HG03378 (cell line): ENCODE data around the gene JAKMIP1.
"Not testable (repeated sequence)": the region's sequence is repeated elsewhere in the genome, so short reads cannot be mapped to it uniquely, and the experiment has no call there.

ENCODE experiments used
- ATAC-seq: cut with Tn5 transposase; IDR thresholded peaks from one replicate; pipeline ENCODE4 v1.9.1; 2021; ENCODE audit warnings: mild to moderate bottlenecking, moderate library complexity; ENCODE audit not compliant: unreplicated experiment

JAKMIP1 gene

GRCh38 chr4:6229671-6230501, 29.5 kb upstream of the JAKMIP1 start:
- ATAC-seq: no peak

GRCh38 chr4:6229095-6229494, 28.7 kb upstream of the JAKMIP1 start:
- ATAC-seq: no peak

GRCh38 chr4:6228158-6229067, 28.1 kb upstream of the JAKMIP1 start:
- ATAC-seq: no peak

GRCh38 chr4:6227412-6228157, 27.2 kb upstream of the JAKMIP1 start:
- no peak for ATAC-seq

GRCh38 chr4:6226506-6226905, 26.2 kb upstream of the JAKMIP1 start:
- no peak for ATAC-seq

- ATAC-seq: no peak
Observed at GRCh38 chr4:6225469-6225868, 25.1 kb upstream of the JAKMIP1 start.

- no peak for ATAC-seq
Observed at GRCh38 chr4:6224735-6225134, 24.4 kb upstream of the JAKMIP1 start.

GRCh38 chr4:6222761-6223292, 22.5 kb upstream of the JAKMIP1 start:
- no peak for ATAC-seq

- ATAC-seq: no peak
Observed at GRCh38 chr4:6221851-6222760, 21.8 kb upstream of the JAKMIP1 start.

- ATAC-seq: no peak
Observed at GRCh38 chr4:6221301-6221850, 21.0 kb upstream of the JAKMIP1 start.

- peak; percentile 96 for ATAC-seq
Observed at GRCh38 chr4:6217716-6218381, 17.5 kb upstream of the JAKMIP1 start.

GRCh38 chr4:6216588-6216987, 16.2 kb upstream of the JAKMIP1 start:
- no peak for ATAC-seq

GRCh38 chr4:6209921-6210320, 9.6 kb upstream of the JAKMIP1 start:
- no peak for ATAC-seq

- not testable (repeated sequence) for ATAC-seq
Observed at GRCh38 chr4:6209291-6209690, 8.9 kb upstream of the JAKMIP1 start.

GRCh38 chr4:6208416-6208815, 8.1 kb upstream of the JAKMIP1 start:
- ATAC-seq: no peak

GRCh38 chr4:6207602-6208001, 7.3 kb upstream of the JAKMIP1 start:
- no peak for ATAC-seq

GRCh38 chr4:6206771-6207290, 6.5 kb upstream of the JAKMIP1 start:
- ATAC-seq: no peak

GRCh38 chr4:6205973-6206372, 5.6 kb upstream of the JAKMIP1 start:
- no peak for ATAC-seq

GRCh38 chr4:6205567-6205931, 5.2 kb upstream of the JAKMIP1 start:
- no peak for ATAC-seq
